GM21717 (cell line): ENCODE results near the gene MOB4.
"Not testable (repeated sequence)": the region's sequence is repeated elsewhere in the genome, so short reads cannot be mapped to it uniquely, and the experiment has no call there.

Experiments used
- ATAC-seq: cut with Tn5 transposase; IDR thresholded peaks from one replicate; pipeline ENCODE4 v1.9.1; 2021; ENCODE audit warnings: mild to moderate bottlenecking, moderate library complexity; ENCODE audit not compliant: unreplicated experiment

Gene MOB4

GRCh38 chr2:197515739-197516392, at the start of gene MOB4:
TSS of gene MOB4 (plus strand) at chr2:197516066. CDS start at chr2:197516087, 21 bp downstream.
- ATAC-seq = peak; percentile 95

GRCh38 chr2:197472166-197472565, 43.7 kb upstream of the MOB4 start:
- ATAC-seq = no peak

- ATAC-seq = no peak
These were observed 38.1 kb upstream of the MOB4 start for GRCh38 chr2:197477797-197478196.

GRCh38 chr2:197480165-197481036, 35.5 kb upstream of the MOB4 start:
- ATAC-seq = no peak

GRCh38 chr2:197484248-197484647, 31.6 kb upstream of the MOB4 start:
- ATAC-seq = not testable (repeated sequence)

- no peak for ATAC-seq
These were observed 29.7 kb upstream of the MOB4 start for GRCh38 chr2:197486175-197486574.

- ATAC-seq = no peak
These were observed 28.5 kb upstream of the MOB4 start for GRCh38 chr2:197487385-197487784.

- no peak for ATAC-seq
These were observed 20.3 kb upstream of the MOB4 start for GRCh38 chr2:197495433-197496134.

- no peak for ATAC-seq
These were observed 19.2 kb upstream of the MOB4 start for GRCh38 chr2:197496695-197497094.

GRCh38 chr2:197497326-197497725, 18.5 kb upstream of the MOB4 start:
- no peak for ATAC-seq

- no peak for ATAC-seq
These were observed 17.5 kb upstream of the MOB4 start for GRCh38 chr2:197498235-197498936.

- ATAC-seq = peak; percentile 13
These were observed 16.8 kb upstream of the MOB4 start for GRCh38 chr2:197498937-197499593.

GRCh38 chr2:197499594-197500502, 16.0 kb upstream of the MOB4 start, which contains the start of the genes HSPD1 and HSPE1:
TSS of gene HSPD1 (minus strand) at chr2:197499840. CDS start at chr2:197498848, 992 bp downstream.
TSS of gene HSPE1 (plus strand) at chr2:197500379. CDS start at chr2:197500437, 58 bp downstream.
- ATAC-seq = peak; percentile 84

GRCh38 chr2:197500503-197501131, 15.2 kb upstream of the MOB4 start:
- peak; percentile 13 for ATAC-seq

GRCh38 chr2:197502201-197502600, 13.7 kb upstream of the MOB4 start:
- no peak for ATAC-seq

- no peak for ATAC-seq
These were observed 13.2 kb upstream of the MOB4 start for GRCh38 chr2:197502685-197503084.

- no peak for ATAC-seq
These were observed 11.9 kb upstream of the MOB4 start for GRCh38 chr2:197504000-197504399.

GRCh38 chr2:197504512-197504911, 11.4 kb upstream of the MOB4 start:
- ATAC-seq = no peak

- ATAC-seq = no peak
These were observed 9.2 kb upstream of the MOB4 start for GRCh38 chr2:197506658-197507057.
